ENCODE measurements around the gene LRRK1.

GRCh38 chr15:101038327-101039003, 119.3 kb downstream of the LRRK1 start:
- no peak for TF ChIP-seq PBX3 (CRISPR knock-in tag; IDR thresholded peaks at IDR 0.05; ENCODE audit: borderline replicate concordance)
- TF ChIP-seq TP53 (CRISPR knock-in tag; conservative IDR thresholded peaks at IDR 0.05): no peak
- no peak for TF ChIP-seq HMG20A (CRISPR knock-in tag; IDR thresholded peaks at IDR 0.05; ENCODE audit: borderline replicate concordance)
- no peak for TF ChIP-seq MYC (CRISPR knock-in tag; IDR thresholded peaks at IDR 0.05; ENCODE audit: borderline replicate concordance)
- TF ChIP-seq PRPF4 (IDR thresholded peaks at IDR 0.05; ENCODE audit: low read depth, low read length, poor library complexity, severe bottlenecking): no peak
